Measurements from ENCODE around the gene PTGES3.
A peak's percentile ranks its signal among the peaks of the same experiment; 100 is the strongest.
"Not testable (repeated sequence)": the region's sequence is repeated elsewhere in the genome, so short reads cannot be mapped to it uniquely, and the experiment has no call there.

The PTGES3 gene

DNA sequence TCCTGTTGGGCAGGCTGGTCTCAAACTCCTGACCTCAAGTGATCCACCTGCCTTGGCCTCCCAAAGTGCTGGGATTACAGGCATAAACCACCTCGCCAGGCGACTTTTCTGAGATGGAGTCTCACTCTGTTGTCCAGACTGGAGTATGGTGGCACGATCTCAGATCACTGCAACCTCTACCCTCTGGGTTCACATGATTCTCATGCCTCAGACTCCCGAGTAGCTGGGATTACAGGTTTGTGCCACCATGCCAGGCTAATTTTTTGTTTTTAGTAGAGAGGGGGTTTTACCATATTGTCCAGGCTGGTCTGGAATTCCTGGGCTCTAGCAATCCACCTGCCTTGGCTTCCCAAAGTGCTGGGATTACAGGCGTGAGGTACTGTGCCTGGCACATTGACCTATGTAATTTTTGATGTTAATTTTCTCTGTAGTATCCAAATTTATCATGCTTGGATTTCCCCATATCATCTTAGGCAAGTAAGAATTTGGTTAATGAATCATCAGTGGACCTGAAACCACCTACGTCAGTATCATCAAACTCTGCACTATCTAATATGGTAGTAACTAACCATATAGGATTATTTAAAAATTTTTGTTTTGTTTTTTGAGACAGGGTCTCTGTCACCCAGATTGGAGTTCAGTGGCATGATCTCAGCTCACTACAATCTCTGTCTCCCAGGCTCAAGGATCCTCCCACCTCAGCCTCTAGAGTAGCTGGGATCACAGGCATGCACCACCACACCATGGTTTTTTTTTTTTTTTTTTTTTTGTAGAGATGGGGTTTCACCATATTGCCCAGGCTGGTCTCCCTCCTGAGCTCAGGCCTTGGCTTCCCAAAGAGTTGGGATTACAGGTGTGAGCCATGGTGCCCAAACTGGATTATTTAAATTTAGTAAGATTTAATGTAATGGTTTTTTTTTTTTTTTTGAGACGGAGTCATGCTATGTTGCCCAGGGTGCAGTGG is 30.4 kb downstream of the PTGES3 start:
- no peak for DNase-seq (ENCODE audit: low spot score)

DNA sequence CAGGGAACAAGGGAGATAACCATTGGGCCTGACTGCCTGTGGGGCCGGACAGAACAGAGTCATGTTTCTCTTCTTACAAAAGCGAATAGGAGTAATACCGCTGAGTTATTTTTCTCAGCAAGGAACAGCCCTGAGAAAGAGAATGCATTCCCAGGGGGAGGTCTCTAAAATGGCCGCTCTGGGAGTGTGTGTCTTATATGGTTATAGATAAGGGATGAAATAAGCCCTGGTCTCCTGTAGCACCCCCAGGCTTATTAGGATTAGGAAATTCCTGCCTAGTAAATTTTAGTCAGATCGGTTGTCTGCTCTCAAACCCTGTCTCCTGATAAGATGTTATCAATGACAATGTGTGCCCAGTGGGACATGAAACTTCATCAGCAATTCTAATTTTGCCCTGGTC is 34.3 kb downstream of the PTGES3 start:
- DNase-seq (ENCODE audit: low spot score), result not testable (repeated sequence)

DNA sequence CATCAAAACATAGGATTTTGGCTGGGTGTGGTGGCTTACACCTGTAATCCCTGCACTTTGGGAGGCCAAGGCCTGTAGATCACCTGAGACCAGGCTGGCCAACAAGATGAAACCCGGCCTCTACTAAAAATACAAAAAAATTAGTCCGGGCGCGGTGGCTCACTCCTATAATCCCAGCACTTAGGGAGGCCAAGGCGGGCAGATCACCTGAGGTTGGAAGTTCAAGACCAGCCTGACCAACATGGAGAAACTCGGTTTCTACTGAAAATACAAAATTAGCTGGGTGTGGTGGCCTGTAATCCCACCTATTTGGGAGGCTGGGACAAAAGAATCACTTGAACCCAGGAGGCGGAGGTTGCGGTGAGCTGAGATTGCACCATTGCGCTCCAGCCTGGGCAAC is 40.1 kb downstream of the PTGES3 start:
- not testable (repeated sequence) for DNase-seq (ENCODE audit: low spot score)

DNA sequence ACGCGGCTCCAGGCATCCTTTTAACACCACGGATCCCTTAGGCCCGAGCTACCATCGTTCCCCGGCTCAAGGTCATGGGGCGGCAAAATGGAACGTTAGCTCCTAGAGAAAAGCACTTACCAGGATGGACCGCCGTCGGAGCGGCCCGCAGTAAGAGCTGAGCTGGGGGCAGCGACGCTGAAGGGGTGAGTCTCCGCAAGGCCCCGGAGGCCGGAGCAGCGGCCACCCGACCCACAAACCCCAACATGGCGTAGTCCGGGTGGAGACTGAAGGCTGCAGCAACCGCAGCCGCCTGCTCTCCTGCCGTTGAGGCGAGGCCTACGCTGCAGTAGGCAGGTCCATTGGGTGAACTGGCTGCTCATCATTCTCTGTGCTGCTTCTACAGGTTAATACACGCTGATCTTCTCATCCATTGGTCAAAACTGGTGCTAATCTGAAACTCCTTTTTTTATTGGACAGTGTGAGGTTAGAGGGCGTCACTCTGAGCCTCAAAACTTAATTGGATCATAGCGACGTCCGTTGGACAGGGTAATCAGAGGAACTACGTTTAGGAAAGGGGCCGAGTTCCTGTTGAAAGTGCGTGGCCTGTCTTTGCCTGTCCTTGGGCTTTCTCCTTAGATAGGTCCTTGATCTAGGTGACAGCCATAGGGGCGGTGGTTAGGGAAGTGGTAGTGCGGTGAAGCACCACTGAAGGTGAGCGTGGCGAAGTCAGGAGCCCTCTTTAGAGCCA is 42.2 kb downstream of the PTGES3 start, which contains the start of gene ATP5F1B:
ATP5F1B (minus strand) TSS at position 268 of the 730 bp plus-strand sequence; CDS start at position 247, 21 bp downstream.
- DNase-seq (ENCODE audit: low spot score), result peak; percentile 97

DNA sequence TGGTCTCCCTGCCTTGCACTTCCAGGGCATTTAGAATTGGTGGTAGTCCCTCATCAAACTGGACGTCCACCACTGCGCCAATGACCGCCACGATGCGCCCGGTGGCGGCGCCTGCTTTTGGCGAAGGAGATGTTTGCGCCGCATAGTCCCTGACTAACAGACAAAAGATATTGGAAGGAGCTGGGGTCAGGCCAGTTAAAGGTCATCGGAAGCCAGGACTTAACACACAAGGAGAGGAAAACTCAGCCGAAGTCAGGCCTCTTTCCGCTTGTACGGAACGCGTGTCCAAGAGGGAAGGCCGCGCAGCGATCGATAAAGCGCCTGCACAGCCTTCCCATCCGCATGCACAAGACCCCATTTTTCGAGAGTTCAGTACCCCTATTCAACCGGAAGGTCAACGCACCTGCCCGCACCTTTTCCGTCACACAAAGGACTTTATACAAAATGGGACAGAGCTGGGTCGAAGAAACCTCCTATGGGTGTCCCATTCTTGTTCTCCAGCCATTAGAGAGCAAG is 42.8 kb downstream of the PTGES3 start:
- DNase-seq (ENCODE audit: low spot score), result peak; percentile 26

DNA sequence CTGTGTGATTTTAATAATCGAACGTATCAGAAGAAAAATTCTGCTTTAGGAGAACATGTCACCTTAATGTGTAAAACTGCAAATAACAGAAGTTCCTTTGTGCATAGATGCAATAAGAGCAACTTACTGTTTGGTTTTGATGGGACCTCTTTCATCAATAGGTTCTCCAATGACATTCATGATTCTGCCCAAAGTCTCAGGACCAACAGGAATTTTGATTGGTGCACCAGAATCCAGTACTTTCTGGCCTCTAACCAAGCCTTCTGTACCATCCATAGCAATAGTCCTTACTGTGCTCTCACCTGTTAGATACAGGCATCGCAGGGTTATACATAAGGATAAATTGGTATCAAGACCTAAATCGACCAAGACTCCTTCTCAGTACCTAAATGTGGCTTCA is 43.4 kb downstream of the PTGES3 start:
- DNase-seq (ENCODE audit: low spot score), result no peak

DNA sequence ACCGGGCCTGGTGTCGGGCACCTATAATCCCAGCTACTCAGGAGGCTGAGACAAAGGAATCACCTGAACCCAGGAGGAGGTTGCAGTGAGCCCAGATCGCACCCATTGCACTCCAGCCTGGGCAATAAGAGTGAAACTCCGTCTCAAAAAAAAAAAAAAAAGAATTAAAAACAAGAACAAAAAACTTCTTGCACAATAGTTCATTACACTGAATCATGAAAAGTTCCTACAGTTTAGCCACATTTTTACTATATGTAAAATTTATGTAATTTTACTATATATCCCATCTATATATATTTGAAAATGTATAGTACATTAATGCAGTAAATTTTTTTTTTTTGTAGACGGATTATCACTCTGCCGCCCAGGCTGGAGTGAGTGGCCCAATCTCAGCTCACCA is 46.9 kb downstream of the PTGES3 start:
- no peak for DNase-seq (ENCODE audit: low spot score)

DNA sequence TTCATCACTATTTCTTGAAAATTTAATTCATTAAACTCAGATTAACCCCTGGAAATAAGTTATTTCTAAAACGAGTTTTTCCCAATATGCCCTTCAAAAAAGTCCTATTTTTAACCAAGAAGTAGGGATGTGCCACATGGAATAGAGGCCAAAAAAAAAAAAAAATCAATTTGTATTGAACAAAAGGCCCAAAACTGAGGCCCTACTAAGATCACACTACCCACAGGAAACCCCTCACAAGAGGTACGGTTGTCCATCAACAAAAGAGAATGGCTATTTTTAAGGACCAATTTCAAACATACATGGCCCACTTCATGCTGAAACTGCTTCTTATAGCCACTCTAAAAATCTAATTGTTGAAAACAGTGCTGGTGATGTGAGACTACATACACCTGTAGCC is 50.5 kb downstream of the PTGES3 start:
- DNase-seq (ENCODE audit: low spot score), result no peak

DNA sequence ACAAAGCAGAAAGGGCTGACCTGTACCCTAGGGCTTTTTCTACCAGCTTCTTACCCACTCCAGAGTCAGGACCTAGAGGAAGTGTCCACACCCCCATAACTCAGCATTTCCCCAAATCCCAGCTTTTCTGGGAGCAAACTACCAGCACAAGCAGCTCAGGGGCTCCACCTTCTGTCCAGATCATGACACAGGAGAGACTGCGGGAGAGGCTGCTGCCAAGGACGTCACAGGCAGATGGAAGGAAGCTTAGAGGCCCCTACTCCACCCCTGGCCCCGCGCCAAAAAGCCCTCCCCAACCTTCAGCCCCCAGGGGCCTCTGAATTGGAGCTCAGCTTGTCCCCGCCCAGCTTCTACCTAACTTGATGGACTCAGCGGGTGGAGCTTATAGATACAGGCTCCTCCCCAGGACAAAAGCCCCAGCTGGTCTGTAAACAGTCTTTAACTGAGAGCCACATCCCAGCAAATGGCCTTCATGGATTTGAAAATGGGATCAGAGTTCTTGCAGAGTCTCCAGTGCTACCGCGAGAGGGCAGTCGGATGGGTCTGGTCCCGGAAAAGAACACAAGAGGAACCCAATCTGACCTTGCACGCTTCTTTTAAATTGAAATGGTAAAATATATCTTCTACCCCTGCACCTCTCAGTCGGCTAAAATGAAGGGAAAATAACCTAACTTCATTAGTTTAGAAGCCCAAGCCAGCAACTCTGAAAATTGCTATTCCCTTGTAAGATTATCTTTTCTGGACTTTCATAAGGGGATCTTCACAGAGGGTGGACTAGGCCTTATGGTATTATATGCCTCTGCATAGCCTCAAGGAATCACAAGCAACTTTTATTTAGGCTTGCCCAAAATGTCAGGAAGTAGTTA is 51.2 kb downstream of the PTGES3 start:
- peak; percentile 96 for DNase-seq (ENCODE audit: low spot score)

DNA sequence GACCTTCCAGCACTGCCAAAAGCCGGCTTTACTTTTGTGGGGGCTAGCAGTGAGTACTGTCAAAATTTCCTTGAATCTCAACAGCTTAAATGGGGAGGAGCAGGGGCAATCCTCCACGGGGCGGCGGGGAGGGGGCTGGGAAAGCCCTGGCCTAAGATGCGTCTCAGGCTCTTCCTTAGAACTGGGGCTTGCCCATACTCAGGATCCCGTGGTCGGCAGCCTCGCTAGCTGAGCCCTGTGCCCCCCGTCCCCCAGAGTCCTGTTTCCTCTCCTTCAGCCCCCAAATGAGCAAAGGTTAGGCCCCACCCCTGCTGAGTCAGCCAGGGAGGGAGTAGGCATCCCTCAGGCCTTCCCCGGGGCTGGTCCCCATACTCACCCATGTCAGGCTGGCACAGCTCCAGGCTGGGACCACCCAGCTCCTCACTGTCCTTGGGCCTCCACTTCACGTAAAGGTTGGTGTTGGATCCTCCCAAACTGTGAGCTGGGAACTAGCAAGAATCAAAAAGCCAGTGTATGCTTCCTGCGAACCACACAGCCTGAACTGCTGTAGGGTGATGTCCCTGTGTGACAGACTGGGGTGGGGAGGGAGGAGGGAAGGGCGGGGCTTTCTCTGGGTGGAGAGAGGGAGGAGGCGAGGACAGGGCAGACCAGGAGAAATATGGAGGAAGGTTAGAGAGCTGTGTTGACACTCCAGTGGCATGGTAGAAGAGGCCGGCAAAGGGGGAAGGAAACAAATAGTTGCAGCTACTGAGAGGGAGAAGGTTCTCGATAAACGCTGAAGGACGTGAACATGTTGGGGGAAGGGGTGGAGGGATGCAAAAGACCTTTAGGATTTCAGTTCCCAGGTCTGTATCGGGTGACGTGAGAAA is 52.0 kb downstream of the PTGES3 start:
- DNase-seq (ENCODE audit: low spot score), result peak; percentile 91

DNA sequence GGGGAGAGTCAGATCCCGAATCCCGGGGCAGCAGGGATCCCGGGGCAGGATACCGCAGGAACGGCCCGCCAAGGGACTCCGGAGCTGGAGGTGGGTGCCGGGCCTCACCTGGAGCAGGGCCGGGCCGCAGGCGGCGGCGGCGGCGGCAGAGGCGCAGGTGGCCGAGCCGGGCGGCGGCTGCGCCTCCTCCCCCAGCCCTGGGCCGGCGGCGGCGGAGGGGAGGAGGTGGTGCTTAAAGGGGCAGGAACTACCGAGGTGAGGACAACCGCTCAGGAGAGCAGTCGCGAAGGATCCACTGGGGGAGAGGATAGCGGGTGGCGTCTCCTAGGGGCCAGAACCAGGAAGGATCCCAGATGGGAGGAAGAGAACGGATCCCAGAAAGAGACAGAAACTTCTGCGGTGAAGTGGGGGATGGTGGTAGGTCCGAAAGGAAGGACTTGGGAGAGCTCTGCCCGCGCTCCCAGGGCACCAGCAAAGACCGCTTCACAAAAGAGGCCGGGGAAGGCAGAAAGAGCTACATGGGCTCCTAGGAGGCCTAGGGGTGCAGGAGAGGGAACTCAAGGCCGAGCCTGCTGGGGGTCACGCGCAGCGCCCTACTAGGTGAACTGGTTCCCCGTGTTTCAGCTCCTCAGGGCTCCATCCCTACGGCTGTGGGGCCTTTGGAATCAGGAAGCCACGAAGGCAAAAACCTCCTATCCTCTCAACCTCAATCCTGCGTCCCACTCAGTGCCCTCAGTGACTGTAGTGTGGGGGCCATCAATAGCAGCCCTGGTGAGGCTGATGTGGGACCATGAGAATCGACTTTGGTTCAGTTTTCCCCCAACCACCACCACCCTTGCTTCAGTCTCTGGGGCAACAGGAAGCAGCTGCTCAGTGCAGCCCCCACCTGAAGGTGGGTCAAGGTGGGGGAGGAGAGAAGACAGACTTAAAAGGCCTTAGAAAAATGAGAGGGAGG is 53.0 kb downstream of the PTGES3 start:
- peak; percentile 89 for DNase-seq (ENCODE audit: low spot score)

DNA sequence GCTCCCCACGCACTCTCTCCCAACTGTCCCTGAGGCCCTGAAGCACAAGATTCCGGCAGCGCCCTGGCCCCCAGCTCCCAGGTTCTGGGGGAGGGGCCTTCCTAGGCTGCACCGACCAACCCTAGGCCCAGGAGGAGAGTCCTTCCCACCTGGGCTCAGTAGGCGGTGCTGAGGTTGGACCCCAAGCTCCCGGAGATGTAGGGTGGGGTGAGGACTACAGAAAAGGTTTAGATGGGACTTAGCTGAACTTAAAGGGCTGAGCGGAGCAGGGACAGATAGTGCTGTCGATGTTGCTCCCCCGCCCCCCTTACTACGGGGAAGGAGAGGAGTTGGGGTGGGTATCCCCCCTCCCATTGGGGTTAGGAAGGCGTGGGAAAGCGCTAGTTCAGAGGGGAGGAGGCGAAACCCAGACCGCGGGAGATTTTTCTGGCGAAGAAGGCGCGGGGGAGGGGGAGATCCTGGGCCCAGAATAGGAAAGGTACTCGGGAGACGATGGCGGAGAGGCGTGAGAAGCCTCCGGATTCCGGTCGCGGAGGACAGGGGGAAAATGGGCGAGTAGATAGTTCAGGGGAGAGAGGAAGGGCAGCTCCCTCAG is 53.7 kb downstream of the PTGES3 start:
- peak; percentile 21 for DNase-seq (ENCODE audit: low spot score)

DNA sequence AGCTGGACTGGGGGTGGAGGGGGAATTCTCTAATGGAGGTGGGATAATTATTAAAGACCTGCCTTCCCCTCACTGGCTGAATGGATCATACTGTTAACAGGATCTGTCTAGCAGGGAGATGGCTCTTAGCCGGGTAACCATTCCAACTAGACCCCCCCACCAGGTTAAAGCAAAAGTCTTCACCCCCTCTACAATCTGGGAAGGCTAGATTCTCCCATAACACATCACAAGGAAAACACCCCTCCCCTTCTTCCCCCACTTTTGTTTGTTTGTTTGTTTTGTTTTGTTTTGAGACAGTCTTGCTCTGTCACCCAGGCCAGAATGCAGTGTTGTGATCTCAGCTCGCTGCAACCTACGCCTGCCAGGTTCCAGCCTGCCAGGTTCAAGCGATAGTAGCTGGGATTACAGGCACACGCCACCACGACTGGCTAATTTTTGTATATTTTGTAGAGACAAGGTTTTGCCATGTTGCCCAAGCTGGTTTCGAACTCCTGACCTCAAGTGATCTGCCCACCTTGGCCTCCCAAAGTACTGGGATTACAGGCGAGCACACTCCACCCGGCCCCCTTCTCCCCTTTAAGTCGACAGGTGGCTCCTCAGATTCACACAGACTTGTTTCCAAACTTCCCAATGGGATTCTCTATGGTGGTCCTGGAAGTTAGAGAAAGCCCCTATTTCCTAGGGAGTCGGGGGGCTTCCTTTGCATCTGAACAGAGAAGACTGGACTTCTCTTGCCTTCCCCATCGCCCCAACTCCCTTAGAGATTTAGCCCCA is 54.4 kb downstream of the PTGES3 start:
- no peak for DNase-seq (ENCODE audit: low spot score)

DNA sequence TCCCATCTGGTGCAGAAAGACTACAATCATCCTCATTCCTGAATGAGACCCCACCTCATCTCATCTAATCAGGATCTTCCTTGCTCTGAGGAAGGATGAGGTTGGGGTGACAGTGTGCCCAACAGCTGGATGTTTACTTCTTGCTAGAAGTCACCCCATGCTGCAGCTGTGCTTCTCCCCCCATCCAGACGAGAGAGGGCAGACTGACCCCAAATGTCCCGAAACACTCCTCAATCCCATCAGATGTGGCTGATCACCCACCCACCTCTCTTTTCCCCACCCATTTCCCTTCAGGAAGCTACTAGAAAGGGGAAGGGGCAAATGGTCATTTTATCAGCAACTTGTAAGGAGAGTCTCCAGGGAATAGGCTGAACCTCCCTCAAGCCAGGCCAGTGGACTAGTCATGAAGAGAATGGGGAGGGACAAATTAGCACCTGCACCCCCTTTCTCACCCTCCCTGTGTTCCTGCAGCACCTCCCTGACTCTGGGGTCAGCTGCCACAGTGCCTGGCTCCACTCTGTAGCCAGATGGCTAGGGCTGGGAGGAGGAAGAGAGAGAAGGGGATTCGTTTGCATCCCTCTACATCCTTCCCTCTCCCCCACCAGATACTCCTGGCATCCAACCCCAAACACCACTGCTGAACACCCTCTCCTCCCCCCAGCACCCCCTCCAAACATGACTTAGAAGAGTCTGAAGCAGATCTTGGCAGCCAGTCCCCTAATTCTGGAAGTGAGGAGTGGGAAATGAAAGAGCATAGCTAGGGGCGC is 55.2 kb downstream of the PTGES3 start:
- DNase-seq (ENCODE audit: low spot score), result no peak

DNA sequence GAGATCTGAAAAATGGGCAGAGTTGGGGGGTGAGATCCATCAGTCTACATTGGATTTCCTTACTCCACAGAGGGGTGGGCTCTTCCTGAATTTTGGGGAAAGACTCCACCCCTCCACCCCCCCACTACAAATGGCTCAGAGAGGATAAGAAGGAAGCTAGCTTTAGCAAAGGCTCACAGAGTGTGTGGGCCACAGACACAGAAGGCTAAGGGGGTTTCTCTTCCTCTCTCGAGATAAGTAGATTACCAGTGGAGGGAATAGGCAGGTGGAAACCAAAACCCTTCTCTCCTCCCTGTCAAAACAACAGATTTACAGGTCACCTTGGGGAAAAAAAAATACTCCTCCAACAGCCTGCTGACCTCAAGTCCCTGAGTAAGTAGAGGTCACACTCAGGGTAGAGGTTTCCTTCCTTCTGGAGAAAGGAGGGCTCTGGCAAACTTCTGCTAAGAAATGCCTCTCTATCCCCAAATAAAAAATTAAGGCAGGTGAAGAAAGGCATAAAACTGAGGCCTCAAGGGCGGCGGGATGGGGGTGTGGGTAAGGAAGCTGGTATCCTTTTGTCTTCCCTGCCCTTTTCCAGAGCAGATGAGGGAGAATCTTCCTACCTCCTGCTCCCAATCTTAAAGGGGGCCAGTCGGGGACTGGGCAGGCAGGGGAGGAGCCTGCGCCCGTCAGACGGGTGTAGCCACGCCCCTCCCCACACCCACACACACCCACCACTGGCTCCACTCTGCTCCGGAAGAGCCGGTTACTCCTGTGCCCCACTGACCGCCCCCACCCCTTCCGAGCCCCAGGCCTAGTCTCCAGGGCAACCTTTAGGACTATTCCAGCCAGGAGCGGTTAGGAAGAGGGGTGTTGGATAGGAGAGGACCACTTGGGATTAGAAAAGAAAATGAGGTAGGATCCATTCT is 56.0 kb downstream of the PTGES3 start:
- DNase-seq (ENCODE audit: low spot score), result peak; percentile 79

DNA sequence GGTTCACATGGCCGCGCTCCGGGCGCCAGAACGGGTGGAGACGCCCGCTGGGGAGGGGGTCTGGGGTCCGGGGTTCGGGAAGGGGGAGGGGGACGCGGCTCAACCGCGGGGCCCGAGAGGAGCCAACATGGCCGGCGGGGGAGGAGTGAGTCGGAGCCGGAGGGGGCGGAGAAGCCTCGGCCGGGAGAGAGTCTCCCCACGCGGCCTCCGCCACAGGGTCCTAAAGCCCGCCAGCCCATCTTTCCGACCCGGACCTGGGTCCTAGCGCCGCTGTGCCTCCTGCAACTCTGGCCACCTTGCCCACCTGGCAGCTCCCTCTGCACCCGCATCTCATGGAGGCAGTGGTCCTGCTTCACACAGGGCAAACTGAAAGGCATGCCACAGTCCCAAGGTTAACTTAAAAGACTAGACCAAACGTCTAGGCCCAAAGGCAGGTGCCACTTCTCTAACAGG is 57.9 kb downstream of the PTGES3 start, which contains the start of gene BAZ2A:
BAZ2A (minus strand) TSS at position 147 of the 453 bp plus-strand sequence. CDS start 12,796 bp downstream, outside the sequence.
- peak; percentile 96 for DNase-seq (ENCODE audit: low spot score)
